Activated T-helper 1 cell treated with anti-CD3 and anti-CD28 coated beads, Interleukin-2, amount 50 U/mL, for 16 hours (primary cell): Measurements from ENCODE around the gene MGME1.
"Not testable (repeated sequence)": the region's sequence is repeated elsewhere in the genome, so short reads cannot be mapped to it uniquely, and the experiment has no call there.

Experiments
- DNase-seq, 2 donors: peaks; one replicate each; pipeline ENCODE4 v3.0.0-alpha.2; 2020; ENCODE audit warnings: low read depth in 1 of 2, low spot score in 1 of 2

MGME1 gene

DNA sequence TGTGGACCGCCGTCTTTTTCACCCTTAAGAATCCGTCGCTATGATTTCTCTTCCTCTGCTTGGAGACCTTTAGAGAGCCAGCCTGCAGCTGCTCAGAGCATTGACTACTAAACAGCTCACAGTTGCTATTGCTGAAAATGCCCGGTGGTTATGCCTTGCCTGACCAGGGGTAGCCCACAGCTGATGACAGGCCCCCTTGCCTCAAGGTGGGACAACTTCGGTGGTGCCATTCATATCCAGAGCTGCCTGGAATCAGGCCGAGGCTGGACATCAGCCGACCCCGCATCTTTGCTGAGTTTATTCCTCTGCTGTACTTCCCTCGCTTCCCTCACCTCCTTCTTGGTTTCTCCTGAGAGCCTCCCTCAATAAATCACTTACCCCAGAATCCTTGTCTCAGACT lies 49.3 kb downstream of the MGME1 start:
- no peak for DNase-seq

DNA sequence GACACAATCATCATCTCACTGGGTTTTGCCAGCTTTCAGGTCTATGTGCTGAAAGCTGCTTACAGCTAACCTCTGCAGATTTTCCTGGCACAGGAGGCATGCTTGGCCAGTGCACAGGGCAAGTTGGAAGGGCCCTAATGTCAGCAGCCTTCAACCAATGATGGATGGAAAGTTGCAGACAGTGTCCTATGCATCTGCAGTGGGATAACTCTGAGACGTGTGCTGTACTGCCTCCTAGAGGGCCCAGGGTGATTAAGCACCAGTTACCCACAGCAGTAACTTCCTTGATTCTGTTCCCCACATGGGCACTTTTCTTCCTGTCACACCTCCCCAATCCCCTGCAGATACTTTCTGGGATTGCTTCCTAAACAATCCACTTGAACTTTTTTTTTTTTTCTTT lies 50.2 kb downstream of the MGME1 start:
- DNase-seq, result no peak

DNA sequence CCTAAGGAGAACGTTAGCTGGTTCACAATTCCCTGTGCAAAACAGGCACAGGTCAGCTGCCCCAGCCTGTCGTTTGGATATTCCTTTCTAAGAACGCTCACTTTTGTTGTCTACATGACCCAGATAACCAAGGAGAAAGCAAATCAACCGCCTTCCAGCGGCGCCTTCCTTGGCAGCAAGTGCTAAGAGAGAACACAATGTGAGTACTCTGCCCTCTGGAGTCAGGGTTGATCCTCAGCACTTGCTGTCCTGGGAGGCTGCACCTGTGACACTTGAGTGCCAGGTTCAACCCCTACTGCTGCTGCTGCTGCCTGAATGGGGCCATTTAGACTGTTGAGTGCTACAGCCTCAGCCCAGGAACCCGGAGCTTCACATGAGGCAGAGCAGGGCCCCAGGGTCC lies 52.1 kb downstream of the MGME1 start:
- DNase-seq, result no peak

DNA sequence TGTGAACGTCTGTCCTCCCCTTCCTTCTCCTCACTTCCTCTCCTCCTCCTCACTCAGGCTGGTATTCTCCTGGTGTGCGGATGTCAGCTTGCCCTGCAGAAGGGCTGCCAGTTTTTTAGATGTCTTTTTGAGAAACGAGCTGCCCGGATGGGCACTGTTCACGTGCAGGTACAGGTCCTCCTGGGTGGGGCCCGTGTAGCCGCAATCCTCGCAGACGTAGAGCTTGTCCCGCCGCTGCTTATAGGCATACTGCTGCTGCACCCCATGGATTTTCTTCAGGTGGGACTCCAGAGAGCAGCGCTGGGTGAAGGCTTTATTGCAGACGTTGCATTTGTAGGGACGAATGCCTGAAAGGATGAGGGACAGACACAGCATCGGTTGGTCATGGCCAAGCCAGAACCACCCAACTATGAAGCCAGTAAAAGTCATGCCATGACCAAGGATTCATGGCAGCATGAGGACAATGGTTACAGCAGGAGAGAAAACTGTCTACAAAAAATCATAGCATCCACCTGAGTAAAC lies 55.8 kb downstream of the MGME1 start:
- DNase-seq, result no peak

DNA sequence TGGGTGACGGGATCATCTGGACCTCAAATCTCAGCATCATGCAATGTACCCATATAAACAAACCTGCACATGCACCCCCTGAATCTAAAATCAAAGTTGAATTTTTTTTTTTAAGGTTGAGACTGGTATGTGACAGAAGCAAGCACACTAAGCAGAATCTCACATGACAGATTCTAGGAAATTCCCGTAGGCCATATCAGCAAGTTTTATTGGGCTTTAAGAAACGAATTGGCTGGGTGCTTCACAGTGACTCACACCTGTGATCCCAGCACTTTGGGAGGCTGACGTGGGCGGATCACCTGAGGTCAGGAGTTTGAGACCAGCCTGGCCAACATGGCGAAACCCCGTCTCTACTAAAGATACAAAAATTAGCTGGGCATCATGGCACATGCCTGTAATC lies 58.2 kb downstream of the MGME1 start:
- not testable (repeated sequence) for DNase-seq

DNA sequence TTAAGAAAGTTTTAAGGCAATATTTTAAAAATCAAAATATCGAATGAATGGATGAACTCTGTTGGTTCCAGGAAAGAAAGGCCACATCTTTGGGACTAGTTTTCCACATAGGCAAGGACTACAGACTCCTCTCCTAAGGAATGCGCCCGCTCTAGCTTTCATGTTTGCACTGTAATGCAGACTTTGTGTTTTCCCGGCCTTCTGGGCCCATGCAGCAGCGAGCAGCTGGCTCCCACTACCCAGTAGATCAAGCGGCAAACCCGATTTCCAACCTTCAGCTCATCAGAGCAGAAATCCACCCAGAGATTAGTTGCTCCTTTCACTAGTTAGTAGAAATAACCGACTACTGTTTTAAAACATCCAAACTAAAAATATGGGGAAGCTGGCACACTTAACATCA lies 61.2 kb downstream of the MGME1 start:
- no peak for DNase-seq

DNA sequence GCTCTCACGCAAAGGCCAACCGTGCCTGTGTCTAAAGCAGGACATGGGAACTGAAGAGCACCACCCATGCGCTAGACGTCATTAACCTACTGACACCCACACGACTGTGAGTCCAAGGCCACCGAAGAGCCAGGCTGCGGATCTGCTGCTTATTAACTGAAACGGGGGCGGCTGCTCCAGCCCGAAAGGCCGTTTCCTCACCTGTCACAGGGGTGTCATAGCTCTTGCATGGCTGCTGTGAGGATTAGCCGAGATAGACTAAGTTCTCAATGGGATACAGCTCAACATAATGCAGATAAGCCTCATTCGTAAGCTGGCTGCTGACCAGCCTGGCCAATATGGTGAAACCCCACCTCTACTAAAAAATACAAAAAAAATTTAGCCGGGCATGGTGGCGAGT lies 62.2 kb downstream of the MGME1 start:
- DNase-seq, result no peak

DNA sequence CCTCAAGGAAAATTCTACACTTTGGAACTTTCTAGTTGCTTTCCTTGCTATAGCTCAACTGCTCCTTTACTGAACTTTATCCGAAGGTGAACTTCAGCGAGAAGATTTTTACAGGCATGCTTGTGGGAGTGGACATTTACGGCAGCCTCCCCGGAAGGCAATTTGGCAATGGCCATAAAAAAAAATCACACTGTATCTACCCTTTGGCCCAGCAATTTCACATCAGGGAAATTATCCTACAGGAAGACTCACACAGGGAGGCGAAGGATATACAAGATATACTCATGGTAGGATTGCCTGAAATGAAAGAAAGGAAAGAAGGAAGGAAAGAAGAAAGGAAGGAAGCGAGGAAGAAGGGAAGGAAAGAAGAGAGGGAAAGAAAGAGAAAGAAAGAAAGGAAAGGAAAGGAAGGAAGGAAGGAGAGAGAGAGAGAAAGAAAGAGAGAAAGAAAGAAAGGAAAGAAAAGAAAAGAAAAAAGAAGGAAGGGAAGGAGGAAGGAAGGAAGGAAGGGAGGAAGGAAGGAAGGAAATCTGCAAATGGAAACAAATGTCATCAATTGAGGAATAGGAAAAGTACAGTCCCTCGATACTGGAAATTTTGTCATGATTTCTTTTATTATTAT lies 63.2 kb downstream of the MGME1 start:
- no peak for DNase-seq

DNA sequence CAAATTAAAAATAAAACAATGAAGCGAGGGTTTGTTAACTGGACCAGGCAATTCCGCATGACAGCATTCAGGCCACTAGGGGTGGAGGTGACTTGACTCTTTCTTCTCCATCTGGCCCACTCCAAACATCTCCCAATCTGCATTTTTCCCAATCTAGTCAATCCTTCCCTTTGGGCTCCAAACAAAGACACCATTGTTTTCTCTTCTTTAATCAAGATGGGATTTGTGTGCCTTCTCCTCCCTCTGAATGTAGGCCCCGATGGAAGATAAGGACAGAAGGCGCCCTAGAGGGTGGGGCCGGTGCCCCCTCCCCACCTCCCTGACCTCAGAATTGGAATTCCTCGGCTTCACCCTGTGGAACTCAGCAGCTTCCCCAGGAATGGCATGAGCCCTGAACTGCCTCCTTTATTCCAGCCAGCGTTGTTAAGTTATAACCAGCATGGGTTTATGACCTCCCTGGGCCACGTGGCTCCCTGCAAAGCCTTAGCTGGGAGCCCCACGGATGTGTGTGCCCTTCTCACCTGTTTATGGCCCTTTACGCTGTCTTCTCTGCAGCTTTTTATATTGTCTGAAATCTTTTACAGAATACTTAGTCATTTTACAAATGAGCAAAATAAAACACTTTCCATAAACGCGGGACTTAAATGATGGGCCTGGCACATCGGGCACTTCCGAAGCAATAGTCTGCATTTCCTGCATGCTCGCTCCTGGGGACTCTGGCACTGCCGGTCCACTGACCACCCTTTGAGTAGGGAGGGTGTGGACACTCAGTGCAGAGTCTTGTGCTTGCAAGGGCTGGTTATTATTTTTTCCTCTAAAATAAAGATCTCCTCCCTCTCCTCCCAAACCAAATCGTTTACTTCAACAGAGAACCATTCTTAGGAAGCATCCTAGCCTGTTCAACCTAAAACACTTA lies 64.4 kb downstream of the MGME1 start:
- no peak for DNase-seq

DNA sequence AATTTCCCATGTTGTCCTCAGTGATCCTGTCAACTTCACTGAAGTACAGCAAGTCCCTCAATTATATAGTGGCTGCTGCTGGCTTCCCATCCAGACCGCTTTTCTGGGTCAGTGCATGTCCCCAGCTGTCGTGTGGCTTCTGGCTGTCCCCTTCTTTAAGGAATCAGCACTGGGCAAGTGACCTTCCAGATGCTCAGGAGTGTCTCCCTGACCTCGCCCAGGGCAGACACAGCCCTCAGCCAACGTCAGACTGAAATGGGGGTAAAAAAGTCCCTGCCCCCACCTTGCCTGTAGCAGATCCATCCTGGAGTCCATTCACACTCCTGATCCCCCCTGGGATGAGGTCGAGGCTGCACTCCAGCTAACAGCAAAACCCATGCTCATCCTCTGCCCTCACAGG lies 65.2 kb downstream of the MGME1 start:
- no peak for DNase-seq

DNA sequence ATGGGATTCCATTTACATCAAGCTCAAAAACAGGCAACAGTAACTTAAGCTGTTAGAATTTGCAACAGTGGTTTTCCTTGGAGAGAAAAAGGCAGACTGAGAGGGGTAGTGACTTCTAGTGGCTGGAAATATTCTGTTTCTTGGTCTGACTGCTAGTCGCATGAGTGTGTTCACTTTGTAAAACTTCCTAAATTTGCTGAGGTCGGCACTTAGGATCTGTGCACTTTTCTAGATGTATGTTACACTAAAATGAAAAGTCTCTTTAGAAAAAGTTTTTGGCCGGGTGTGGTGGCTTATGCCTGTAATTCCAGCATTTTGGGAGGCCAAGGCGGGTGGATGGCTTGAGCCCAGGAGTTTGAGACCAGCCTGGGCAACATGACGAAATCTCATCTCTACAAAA lies 70.2 kb downstream of the MGME1 start:
- DNase-seq, result no peak
